HG03442 (cell line): ENCODE results near the gene PLEKHG2.

Source experiments
- ATAC-seq: cut with Tn5 transposase; IDR thresholded peaks from one replicate; pipeline ENCODE4 v1.9.1; 2021; ENCODE audit warnings: mild to moderate bottlenecking, moderate library complexity; ENCODE audit not compliant: unreplicated experiment

The PLEKHG2 gene

DNA sequence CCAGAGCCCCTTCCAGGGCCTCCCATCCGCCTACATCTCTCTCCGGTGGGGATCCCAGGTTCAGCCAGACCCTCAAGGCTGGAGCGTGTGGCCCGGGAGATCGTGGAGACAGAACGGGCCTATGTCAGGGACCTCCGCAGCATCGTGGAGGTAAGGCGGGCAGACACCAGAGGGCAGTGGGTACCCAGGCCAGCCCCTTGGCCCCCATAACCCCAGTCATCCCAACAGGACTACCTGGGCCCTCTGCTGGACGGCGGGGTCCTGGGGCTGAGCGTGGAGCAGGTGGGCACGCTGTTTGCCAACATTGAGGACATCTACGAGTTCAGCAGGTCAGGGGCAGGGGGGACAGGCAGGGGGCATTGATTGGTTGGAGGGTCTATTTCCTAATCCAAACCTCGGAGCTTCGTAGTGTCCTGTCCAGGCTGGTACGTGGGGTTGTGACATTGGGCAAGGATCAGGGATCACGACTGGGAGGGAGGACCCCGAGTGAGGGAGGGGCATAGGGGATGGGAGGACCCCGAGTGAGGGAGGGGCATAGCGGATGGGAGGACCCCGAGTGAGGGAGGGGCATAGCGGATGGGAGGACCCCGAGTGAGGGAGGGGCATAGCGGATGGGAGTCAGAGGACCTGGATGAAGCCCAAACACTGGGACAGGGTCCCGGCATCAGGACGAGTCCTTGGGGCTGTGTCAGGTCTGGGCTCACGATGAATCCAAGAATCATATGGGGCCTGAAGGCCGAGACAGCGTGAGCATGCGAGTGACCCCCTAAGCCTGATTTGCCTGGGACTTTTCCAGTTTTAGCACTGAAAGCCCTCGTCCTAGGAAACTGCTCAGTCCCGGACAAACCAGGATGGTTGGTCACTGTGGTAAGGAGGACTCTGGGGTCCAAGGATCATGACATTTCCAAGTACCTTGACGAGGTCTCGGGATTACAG lies 2.9 kb downstream of the PLEKHG2 start:
- ATAC-seq = no peak

DNA sequence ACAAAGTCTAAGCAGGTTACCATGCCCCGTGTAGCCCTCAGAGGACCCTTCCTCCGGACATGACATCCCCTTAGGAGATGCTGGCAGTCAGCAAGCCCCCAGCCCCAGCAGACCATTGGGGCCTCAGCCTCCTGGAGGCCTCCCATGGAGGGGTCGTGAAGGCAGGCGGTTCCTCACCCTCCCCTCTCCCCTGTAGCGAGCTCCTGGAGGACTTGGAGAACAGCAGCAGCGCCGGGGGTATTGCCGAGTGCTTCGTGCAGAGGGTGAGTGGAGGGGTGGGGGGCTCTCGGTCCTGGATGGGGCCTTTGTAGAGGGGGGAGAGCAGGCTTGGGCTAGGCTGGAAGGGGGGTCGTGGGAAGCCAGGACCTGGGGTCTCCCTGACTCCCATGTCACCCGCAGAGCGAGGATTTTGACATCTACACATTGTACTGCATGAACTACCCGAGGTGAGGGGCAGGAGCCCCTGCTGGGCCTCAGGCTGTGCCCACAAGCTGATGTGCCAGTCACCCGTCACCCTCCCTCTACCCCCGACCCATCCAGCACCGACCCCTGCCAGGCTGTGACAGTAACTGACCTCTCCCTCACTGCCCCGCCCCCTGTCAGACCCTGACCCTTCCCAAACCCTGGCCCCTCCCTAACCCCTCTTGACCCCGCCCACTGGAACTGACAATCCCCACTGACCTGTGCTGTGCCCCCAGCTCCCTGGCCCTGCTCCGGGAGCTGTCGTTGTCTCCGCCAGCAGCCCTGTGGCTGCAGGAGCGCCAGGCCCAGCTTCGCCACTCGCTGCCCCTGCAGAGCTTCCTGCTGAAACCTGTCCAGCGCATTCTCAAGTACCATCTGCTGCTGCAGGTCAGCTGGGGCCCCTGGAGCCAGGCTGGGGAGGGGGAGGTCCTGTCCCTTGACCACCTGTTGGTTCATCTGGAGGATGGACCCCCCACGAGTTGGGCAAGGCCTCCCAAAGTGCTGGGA lies 4.0 kb downstream of the PLEKHG2 start:
- no peak for ATAC-seq

DNA sequence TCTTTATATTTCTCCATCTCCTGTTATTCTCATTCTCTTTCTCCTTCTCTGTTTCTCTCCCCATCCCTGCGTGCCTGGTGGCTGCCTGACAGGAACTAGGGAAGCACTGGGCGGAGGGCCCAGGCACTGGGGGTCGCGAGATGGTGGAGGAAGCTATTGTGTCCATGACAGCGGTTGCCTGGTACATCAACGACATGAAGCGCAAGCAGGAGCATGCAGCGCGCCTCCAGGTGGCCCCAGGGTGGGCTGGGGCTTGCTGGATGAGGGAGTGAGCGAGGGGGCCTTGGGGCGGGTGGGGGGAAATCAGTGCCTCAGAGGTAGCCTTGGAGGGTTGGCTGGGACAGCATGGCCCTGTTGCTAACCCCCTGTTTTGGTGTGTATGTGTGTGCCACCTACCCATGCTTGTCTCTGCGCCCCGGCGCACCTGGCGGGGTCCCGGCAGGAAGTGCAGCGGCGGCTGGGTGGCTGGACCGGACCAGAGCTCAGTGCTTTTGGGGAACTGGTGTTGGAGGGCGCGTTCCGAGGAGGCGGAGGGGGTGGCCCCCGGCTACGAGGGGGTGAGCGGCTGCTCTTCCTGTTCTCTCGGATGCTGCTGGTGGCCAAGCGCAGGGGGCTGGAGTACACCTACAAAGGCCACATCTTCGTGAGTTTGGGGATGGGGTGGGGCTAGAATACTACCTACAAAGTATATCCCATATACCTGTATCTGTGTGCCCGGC lies 5.2 kb downstream of the PLEKHG2 start:
- no peak for ATAC-seq

DNA sequence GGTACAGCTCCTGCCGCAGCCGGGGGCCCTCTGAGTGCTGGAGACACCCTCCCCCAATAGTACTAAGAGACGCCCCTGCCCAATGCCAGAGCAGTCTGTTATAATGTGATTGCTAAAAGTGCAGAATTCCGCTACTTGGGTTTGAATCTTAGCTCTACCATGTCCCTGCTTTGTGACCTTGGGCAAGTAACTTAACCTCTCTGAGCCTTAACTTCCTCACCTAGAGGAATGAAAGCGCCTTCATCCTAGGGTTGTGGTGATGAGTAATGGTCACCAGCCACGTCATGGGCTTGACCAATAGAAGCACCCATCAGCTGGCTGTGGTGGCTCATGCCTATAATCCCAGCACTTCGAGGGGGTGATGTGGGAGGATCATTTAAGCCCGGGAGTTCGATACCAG lies 6.5 kb downstream of the PLEKHG2 start:
- no peak for ATAC-seq

DNA sequence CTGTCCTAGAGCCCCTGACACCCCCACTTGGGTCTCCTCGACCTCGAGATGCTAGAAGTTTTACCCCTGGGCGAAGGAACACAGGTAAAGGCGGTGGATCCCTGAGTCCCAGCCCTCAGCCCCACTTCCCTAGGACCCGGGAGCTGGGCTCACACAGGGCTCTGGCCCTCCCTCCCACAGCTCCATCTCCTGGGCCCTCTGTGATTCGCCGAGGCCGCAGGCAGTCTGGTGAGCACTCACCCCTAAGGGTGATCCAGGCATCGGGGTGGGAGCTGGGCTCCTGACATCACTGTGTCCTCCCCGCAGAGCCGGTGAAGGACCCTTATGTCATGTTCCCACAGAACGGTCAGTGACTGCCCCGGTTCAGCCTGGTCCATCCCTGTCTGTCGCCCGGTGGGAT lies 8.3 kb downstream of the PLEKHG2 start:
- ATAC-seq = no peak

DNA sequence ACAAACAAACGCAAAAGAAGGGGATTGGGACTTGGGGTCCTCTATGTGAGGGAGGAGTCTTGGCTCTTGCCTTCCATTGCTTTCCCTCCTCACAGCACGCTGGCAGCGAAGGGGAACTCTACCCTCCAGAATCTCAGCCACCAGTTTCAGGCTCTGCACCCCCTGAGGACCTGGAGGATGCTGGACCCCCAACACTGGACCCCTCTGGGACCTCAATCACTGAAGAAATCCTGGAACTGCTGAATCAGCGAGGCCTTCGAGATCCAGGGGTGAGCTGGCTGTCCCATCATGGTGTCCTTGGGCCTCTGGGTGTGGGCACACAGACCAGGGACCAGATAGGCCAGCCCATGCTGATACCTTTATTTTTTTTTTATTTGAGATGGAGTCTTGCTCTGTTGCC lies 9.6 kb downstream of the PLEKHG2 start:
- no peak for ATAC-seq

DNA sequence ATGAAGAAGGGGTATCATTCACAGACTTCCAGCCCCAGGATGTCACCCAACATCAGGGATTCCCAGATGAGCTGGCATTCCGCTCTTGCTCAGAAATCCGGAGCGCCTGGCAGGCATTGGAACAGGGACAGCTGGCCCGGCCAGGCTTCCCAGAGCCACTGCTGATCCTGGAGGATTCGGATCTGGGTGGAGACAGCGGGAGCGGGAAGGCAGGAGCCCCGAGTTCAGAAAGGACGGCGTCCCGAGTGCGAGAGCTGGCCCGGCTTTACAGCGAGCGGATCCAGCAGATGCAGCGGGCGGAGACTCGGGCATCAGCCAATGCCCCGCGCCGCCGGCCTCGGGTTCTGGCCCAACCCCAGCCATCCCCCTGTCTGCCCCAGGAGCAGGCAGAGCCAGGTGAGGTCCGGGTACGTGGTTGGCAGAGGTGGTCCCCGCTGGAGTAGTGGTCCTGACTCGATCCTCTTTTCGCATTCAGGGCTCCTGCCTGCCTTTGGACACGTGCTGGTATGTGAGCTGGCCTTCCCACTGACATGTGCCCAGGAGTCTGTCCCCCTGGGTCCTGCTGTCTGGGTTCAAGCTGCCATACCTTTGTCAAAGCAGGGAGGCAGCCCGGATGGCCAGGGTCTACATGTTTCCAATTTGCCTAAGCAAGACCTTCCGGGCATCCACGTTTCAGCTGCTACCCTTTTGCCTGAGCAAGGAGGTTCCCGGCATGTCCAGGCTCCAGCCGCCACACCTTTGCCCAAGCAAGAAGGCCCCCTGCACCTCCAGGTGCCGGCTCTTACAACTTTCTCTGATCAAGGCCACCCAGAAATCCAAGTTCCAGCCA lies 11.0 kb downstream of the PLEKHG2 start:
- no peak for ATAC-seq

DNA sequence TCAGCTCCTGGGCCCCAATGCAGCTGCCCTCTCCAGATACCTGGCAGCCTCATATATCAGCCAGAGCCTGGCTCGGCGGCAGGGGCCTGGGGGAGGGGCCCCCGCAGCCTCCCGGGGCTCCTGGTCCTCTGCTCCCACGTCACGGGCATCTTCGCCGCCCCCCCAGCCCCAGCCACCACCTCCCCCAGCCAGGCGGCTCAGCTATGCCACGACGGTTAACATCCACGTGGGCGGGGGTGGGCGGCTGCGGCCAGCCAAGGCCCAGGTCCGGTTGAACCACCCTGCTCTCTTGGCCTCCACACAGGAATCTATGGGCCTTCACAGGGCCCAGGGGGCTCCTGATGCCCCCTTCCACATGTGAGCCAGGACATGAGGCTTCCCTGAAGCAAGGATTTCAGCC lies 12.5 kb downstream of the PLEKHG2 start:
- no peak for ATAC-seq

DNA sequence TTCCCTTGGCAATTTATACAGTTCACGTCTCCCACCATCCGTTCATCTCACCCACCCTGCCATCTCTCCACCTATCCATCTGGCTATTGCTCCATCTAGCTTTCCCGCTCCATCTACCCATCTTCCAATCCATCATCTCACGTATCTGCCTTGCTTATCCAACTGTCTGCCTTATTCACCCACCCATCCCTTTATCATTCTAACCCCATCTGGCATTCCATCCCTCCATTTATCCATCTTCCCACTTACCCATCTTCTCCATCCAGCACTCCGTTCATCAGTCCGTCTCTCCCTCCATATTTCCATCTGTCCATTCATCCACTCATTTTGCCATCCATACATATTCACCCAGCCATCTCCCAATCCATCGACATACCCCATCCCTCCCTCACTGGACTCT lies 13.3 kb downstream of the PLEKHG2 start:
- ATAC-seq = no peak

DNA sequence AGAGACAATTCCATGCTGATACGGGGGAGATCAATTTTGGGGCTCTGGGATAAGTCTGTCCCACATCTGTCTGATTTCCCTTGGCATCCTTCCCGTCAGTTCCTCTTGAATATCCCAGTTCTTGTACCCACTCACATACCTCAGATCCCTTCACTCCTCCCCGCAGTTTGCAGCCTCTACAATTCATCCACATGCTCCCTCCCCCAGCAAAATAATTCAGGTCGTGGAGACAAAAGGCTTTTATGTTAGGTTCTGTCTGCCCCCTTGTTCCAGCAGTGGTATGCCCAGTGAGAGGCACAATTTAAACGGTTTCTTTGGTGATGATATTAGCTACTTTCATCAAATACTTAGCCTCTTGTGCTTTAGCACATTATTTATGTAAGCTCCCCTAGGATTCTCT lies 13.7 kb downstream of the PLEKHG2 start:
- ATAC-seq = no peak

DNA sequence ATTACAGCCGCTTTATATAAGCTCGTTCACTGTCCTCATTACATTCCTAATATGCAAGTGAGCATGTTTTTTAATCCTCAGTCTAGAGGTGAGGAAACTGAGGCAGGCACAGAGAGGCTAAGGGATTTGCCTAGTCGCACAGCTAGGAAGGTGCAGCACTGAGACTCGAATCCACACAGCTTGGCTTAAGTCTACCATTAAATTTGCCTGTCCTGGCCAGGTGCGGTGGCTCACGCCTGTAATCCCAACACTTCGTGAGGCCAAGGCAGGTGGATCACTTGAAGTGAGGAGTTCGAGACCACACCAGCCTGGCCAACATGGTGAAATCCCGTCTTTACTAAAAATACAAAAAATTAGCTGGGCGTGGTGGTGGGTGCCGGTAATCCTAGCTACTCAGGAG lies 15.2 kb downstream of the PLEKHG2 start:
- no peak for ATAC-seq

DNA sequence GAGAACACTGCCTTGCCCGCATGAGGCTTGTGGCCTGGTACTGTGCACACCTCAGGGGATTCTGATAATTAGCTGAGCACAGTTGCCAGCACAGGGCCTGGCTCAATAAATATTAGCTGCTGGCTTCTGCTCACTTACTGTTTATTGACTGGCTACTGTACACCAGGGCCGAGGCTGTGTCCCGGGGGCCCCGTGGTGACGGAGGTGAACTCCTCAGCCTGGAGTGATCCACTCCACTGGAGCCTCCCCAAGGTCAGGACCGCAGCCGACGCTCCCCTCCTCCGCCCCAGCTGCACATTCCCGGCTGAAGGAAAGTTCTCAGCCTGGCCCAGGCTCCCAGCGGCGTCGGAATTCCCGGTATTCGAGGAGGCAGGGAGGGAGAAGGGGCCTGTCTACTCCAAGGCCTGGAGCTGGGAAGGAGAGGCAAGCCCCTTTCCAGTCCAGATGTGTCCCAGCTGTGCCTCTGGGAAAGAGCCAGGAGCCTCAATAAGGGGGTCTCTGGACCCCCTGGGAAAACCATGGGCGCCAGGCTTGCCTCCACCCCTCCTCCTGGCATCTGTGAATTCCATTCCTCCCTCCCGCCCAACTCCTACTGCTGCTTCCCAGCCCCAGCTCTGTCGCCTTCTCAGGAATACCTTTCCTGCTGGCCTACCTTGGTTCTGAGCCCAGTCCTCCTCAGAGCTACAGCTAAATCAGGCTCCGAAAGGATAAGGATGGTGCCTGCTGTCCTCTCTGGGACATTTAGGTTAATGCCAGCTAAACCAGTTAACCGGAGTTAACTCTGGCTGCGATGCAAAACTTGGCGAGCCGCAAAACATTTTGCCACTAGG lies 16.0 kb downstream of the PLEKHG2 start:
- no peak for ATAC-seq

DNA sequence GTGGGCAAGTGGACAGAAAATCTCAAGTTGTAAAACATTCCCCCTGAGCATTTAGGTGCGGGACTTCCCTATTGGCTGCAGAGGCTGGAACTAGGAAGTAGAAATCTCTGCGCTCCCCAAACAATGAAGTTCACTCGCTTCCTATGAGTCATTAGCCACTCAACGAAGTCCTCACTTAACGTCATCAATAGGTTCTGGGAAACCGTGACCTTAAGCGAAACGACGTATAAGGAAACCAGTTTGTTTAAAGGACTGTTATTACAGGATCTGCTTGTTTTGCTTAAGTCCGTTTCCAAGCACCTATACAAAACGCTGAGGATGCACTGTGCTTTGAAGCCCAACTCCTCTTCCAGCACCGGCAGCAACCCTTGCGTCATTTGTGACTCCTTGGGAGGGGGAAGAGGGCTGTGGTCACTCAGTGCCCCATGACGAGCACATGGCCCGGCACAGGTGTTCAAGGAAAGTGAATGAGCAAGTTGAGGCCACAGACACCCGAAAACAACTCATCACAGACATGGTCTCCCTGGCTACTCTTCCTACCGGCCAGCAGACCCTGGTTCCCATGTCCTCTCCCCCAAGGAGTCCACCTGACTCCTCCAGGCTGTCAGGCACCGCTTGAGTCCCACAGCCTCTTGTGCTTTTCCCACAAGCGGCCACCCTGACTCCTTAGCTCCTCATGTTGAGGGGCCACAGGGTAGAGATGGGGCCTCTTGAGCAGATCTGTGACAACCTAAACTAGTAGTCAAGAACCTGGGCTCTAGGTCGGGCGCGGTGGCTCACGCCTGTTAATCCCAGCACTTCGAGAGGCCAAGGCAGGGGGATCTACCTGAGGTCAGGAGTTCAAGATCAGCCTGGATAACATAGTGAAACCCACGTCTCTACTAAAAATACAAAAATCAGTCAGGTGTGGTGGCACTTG lies 18.5 kb downstream of the PLEKHG2 start:
- no peak for ATAC-seq

DNA sequence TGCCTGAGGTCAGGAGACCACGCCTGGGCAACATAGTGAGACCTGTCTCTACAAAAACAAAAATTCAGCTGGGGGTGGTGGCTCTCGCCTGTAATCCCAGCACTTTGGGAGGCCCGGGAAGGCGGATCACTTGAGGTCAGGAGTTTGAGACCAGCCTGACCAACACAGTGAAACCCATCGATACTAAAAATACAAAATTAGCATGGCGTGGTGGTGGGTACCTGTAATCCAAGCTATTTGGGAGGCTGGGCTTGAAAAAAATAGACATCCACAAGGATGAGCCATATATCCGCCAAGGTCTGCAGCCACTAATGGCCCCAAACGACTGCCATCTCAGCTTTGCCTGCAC lies 20.2 kb downstream of the PLEKHG2 start:
- no peak for ATAC-seq

DNA sequence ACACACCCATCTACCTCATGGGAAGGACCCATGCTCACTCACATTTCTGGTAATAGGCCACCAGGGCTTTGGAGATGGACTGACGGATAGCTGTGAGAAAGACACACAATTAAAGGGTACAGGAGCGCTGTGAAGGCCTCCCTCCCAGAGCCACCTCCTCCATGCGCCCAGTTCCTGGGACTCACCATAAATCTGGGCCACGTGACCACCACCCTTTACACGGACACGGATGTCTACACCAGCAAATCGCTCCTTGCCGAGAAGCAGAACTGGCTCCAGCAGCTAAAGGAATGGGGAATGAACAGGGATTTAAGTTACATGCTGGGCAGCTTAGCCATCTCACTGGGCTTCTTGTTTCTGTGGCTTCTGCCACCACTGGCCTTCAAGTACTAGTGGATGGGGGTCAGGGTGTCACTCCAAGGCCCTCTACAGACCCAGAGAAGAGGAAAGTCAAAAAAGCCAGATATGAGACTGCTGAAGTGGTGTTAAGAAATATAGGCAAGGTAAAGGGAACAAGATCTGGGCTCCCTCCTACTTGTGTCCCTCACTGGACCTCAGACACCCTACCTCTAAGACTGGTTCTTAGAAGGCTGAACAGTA lies 21.1 kb downstream of the PLEKHG2 start:
- ATAC-seq = no peak

DNA sequence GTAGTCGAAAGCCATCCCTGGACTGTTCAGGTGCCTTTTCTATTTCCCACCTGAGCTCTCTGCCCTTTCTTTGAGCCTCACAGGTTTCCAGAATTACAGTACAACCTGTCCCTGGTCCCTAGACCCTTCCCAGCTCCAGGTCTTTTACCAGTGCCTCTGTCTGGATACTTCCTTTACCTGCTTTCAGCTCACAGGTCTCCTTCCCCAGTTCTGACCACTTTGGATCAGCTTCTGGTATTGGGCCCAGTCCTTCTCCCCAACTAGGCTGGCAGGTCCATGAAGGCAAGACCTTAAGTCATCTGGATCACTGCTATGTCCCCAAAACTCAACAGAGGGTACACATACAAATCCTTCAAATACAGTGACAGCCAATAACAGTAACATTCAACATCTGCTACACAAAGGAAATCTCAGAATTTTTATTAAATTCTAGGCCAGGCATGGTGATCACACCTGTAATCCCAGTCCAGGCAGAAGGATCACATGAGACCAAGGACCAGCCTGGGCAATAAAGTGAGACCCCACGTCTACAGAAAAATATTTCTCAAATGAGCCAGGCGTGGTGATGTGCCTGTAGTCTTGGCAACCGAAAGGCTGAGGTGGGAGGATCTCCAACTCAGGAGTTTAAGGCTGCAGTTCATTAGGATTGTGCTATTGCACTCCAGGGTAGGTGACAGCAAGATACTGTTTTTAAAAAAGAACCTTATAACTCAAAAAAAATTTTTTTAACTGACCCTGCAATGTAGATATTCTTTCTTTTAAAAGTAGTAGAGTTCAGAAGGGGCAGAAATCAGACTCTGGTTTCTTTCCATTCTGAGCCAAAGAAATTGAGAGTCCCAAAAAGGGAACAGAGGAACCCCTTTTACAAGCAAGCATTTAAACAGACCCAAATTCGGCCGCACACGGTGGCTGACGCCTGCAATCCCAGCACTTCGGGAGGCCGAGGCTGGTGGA lies 21.9 kb downstream of the PLEKHG2 start:
- no peak for ATAC-seq
